Right ventricle myocardium inferior (tissue), 1 donor: ENCODE data around the gene SOX5. TPM values are rescaled to one million over a fixed set of nuclear protein-coding genes. Genes with fewer than 3 reads are reported as not detected.
"Not testable (repeated sequence)": the region's sequence is repeated elsewhere in the genome, so short reads cannot be mapped to it uniquely, and the experiment has no call there.

Experiments used
- ATAC-seq: fragments of 200-7000 bp; cut with Tn5 transposase; one replicate; pipeline ENCODE4 v1.9.1; 2020; ENCODE audit warnings: mild to moderate bottlenecking, moderate library complexity
- DNase-seq: peaks from one replicate; pipeline ENCODE4 v3.0.0; 2021; ENCODE audit errors: missing footprints
- intact Hi-C: fragments of 100-400 bp; cut with DNase I; formaldehyde crosslinking; loops from one replicate; pipeline ENCODE4 v1.11.0; 2022
- total RNA-seq: library from RNA; stranded (reverse); fragmentation: NEBNext Ultra II Directional; extraction: Animal tissue kit (Norgen Biotek cat#: 25700); gene quantifications from one replicate; pipeline ENCODE4 v1.2.1, GENCODE V29; 2021
- donor health status: DM: no; HTN: yes; CAD: no; lungs with severe emphysema.

Gene SOX5
- total RNA-seq, 1 donor from 2014 or later, result 3.2 TPM

DNA sequence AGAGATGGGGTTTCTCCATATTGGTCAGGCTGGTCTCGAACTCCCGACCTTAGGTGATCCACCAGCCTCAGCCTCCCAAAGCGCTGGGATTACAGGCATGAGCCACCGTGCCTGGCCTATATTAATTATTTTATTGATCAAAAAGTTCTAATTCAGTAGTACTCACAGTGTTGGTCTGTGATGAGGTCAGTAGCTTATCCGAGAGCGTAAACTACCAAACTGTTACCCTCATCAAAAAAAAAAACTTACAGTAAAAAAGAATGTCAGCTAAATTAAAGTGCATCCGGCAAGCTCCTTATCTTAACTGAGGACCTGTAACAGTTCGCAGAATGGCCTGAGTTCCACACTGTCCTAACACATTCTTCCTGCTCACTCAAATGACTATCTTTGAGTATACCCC is 228.2 kb downstream of the SOX5 start:
- ATAC-seq (no peak), DNase-seq (no peak)
- intact Hi-C loops, result no loop called here

DNA sequence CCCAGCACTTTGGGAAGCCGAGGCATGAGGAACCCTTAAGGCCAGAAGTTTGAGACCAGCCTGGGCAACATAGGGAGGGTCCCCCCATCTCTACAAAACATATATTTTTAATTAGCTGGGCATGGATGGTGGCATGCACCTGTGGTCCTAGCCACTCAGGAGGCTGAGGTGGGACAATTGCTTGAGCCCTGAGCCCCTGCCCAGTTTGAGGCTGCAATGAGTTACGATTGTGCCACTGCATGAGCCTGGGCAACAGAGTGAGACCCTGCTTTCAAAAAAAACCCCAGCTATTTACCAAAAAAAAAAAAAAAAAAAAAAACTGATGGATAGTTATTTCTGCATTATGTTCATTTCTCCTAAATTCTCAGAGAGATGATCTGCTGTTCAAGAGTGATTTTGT is 230.0 kb downstream of the SOX5 start:
- ATAC-seq, result no peak
- intact Hi-C loops, result no loop called here

DNA sequence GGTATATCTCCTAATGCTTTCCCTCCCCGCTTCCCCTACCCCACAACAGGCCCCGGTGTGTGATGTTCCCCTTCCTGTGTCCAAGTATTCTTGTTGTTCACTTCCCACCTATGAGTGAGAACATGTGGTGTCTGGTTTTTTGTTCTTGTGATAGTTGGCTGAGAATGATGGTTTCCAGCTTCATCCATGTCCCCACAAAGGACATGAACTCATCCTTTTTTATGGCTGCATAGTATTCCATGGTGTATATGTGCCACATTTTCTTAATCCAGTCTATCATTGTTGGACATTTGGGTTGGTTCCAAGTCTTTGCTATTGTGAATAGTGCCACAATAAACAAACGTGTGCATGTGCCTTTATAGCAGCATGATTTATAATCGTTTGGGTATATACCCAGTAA is 239.1 kb downstream of the SOX5 start:
- intact Hi-C loops, result not testable (repeated sequence)

More for the DNA sequence above, 230.0 kb downstream of the SOX5 start:
- no peak for DNase-seq

DNA sequence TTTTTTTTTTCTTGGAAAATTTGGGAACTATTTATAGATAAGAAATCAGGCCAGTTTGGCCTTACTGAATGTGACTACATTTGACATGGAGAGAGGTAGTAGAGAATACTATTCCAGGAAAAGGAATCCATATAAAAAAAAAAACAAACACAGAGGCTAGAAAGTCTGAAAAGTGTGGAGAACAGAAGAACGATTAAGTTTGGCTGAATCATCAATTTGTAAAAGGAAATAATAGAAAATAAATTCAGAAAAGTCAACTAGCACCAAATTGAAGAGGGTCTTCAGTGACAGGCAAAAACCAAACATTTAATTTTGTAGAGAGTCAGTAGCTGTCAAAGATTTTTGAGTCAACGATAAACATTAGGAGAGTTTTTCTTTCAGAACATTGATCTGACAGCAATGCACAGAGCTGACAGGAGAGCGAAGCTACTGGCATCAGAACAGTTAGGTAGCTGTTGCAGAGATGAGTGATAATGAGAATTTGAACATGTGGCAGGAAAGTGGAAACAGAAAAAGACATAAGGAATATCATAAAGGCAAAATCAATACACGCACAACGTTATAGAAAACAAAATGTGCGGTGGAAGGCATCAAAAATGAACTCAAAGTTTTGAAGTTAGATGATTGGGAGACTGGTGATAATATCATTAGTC is 241.2 kb downstream of the SOX5 start:
- intact Hi-C loops, result no loop called here
- no peak for ATAC-seq
- no peak for DNase-seq

More for the DNA sequence above, 239.1 kb downstream of the SOX5 start:
- not testable (repeated sequence) for DNase-seq, ATAC-seq

DNA sequence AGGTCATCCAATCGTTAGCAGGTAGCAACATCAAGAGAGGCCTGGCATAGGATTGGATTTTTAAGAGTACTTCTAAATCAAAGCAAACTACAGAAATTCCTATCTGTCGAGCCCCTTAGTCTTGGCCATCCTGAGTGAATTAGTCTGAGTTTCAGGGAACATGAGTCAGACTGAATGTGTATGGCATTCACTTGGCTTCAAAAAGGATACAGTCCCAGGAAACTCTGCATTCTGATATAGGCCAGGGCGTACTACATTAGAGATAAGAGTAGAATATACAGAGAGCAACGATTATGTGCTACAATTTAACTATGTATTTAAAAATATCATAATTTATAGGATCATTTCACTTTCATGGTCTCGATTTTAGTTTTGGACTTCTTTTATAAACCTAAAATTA is 242.2 kb downstream of the SOX5 start:
- no peak for DNase-seq
- intact Hi-C loops, result no loop called here
- ATAC-seq, result no peak

DNA sequence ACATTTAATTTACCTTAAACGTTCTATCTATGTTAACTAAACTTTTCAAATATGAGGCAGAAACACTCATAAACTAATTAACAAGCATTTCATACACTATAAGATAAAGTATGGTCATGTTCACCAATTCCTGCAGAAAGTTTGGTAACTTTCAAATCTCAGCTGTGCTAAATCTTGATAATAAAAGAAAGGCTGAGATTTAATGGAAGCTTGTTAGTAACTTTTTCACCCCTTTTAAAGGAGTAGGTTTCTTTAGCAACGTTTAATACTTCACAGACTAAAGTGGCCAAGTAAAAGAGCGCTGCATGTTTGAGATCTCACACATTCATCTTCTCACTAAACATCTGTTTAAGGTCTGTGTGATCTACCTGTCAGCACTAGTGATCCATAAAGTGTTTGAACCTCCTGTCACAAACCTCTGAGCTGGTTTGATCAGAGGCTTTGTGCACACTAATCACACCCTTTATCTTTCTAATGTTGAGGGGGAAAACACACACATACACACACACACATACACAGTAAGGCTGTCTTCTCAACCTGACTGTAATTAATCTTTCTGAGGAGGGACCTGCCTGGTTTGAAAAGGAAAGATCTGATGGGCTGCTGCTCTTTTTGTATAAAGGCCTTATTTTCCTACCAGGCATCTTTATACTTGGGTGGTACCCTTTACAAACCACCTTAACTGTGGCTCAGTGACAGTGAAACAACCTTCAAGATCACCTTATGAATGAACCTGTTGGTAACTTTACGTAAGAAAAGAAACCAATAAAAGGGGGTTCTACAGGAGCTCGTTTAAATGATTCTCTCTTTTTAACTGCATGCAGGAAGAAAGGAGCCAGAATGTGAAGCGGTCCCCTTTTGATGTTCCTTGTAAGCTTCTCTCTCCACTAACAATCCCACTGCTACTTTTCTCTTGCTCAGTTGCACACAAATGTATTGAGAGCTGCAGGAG is 244.2 kb downstream of the SOX5 start:
- ATAC-seq (no peak), DNase-seq (no peak)
- intact Hi-C loops, result no loop called here

DNA sequence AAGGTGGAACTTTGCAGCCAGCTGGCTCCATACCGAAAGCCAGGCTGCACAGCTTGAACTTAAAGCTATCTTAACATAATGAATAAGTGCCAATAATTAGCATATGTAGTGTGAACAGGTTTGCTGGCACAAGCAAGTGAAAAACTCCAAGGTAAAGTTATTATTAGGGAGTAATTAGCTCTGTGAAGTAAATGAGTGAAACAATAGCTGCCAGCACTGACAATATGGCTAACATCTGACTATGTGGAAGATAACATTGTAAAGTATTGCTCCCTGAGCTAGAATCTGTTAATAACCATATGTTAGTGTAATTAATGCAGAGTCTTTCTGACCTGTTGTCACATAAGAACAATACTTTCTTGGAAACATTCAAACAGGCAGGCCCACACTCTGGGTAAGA is 246.4 kb downstream of the SOX5 start:
- no peak for DNase-seq
- intact Hi-C loops, result no loop called here

DNA sequence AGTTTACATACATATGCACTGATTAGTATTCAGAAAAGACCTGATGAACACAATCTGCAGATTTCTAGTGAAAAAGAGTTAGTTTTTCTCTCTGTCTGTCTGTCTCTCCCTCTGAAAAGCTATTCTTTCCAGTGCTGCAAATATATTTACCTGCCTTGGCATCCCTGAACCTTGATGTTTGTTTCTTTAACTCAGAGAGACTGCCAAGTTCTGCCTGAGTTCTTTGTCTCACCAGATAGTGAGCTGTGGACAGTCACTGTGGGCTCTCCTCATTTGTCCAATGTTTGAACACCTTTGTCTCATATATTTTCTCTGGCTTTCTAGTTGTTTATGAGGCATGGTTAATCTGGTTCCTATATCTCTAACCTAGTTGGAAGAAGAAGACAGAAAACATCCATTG is 250.4 kb downstream of the SOX5 start:
- no peak for ATAC-seq
- DNase-seq, result no peak
- intact Hi-C loops, result no loop called here

More for the DNA sequence above, 246.4 kb downstream of the SOX5 start:
- ATAC-seq, result no peak

DNA sequence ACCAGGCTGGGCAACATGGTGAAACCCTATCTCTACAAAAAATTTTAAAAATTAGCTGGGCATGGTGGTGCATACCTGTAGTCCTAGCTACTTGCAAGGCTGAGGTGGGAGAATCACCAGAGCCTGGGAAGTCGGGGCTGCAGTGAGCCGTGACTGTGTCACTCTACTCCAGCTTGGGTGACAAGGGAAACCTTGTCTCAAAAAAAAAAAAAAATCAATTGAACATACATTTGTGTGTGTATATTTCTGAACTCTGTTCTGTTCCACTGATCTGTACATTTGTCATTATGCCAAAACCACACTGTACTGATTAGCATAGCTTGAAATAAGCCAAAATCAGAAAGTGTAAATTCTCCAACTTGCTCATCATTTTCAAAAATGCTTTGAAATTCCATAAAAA is 254.6 kb downstream of the SOX5 start:
- intact Hi-C loops, result no loop called here
- no peak for ATAC-seq
- DNase-seq, result no peak

DNA sequence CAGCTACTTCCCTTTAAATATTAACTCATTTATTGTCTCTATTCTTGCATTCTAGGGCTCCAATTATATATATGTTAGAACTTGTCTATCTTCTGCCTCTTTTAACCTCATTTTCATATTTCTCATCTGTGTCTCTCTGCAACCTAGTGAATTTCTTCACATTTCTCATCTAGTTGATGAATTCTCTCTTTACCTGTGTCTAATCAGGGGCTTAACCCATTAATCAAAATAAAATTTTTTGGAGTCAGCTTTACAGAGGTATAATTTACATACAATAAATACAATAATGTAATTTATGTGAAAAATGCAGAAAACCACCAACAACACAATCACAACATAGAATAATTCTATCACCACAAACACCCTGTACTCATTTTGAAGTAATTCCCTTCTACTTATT is 255.2 kb downstream of the SOX5 start:
- no peak for ATAC-seq
- intact Hi-C loops, result no loop called here
- no peak for DNase-seq

DNA sequence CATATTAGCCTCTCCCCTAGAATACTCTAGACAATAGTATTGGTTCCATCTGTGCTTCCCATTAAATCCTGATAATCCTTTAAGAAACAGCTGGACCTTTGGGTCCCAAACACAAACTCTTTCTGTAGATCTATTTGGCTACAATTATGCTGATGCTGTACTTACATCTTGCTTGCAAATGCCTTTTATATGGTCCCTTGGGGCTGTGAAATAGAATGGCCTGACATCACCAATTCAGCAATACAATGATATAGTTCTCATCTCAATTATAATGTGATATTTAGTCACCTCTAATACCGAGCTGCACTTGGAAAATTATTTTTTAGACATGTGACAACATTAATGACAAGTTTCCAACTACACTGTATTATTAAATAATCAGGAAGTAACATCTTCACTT is 261.5 kb downstream of the SOX5 start:
- intact Hi-C loops, result no loop called here
- DNase-seq (no peak), ATAC-seq (no peak)

DNA sequence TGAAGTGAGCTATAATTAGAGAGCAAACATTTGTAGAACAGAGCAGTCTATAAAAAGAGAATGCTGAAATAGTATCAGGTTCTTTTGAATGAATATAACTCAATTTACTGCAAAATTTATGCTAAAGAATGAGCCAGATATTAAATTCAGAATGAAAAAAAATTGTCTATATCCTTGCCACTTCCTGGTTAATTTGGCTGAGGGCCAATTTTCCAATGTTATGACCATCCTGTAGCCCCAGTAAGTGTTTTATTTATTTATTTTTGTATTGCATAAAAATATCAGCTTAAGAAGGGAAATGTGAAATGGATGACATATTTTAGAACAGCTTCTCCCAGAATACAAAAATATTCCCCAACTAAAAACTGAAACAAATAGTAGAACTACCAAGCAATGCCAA is 263.4 kb downstream of the SOX5 start:
- DNase-seq, result no peak
- no peak for ATAC-seq
- intact Hi-C loops, result no loop called here

DNA sequence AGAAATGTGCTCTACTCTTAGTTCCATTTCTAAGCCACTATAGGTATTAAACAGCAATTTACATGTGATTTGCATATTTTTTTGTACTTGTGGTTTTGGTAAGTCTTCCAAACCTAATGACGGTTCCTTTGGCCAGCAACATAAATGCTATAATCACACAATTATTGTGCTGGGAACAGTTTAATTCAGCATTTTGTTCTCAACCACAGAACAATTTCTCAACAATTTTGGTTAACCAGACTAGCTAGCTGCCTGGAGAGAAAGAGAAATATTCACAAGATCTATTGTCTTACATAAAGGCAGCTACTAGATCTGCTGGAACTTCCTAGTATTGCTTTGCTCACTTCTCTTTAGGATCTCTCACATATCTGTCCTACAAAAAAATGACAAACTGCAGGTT is 265.3 kb downstream of the SOX5 start:
- ATAC-seq (no peak), DNase-seq (no peak)
- intact Hi-C loops, result no loop called here

DNA sequence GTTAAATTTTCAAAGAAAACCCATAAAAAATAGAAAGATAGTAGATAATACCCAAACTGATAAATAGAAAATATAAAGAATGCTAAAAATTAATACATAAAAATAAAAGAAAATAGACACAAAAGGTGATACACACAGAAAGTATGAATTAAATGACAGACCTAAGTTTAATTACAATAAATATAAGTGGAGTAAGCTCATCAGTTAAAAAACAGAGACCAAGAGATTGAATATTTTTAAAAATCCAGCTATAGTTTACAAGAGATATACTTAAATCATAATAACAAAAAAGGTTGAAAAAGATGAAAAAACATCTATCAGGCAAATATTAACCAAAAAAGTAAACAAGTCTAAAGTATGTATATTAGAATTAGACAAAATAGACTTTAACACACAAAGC is 268.2 kb downstream of the SOX5 start:
- intact Hi-C loops, result no loop called here
- ATAC-seq, result no peak
- DNase-seq, result no peak

DNA sequence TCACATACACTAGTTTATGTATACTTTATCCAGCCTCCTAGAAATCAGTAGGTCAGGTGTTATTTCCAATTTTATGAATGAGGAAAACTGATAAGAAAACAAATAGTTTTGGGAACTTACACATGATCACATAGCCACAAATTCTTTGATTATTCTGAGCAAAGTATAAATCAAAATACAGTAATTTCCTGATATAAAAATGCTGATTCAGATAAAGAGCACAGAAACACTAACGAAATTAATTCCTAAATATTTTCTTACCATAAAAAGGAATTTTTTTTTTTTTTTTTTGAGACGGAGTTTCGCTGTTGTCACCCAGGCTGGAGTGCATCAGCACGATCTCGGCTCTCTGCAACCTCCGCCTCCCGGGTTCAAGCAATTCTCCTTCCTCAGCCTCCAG is 275.4 kb downstream of the SOX5 start:
- ATAC-seq (no peak), DNase-seq (no peak)
- intact Hi-C loops, result no loop called here

DNA sequence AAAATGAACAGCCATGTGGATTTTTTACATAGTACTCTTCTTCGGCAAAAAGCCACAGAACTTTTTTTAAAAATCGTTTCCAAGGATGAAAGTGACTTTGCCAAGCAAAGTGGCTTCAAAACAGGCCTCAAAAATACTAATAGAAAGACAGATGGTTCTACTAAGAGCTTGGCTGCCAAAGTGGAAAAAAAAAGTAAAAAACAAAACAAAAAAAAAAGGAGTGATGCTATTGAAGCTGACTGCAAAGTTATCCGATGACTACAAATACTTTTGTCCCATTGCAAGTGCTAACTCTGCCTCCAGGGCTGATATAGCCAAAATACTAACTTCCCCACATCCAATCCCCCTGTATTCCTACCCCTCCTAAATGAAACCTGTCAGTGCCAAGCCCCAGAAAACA is 277.6 kb downstream of the SOX5 start:
- intact Hi-C loops, result no loop called here
- ATAC-seq, result no peak
- DNase-seq, result no peak

DNA sequence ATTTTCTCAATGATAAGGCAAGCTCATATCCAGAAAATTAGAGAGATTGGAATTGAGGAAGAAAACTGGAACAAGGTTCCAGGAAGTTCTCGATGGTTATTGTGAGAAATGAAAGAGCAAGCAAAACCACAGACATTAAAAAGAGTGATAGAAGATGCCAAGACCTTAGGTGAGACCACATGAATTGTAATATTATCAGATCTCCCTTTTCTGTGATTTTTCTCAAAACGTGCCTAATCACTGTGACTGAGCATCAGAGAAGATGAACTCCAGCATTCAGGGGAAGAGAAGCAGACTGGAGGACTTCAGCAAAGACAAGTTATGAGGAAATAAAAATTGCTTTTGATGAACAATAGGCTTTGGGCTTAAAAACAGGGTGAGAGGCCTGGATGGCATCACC is 278.8 kb downstream of the SOX5 start:
- ATAC-seq (no peak), DNase-seq (no peak)
- intact Hi-C loops, result no loop called here

DNA sequence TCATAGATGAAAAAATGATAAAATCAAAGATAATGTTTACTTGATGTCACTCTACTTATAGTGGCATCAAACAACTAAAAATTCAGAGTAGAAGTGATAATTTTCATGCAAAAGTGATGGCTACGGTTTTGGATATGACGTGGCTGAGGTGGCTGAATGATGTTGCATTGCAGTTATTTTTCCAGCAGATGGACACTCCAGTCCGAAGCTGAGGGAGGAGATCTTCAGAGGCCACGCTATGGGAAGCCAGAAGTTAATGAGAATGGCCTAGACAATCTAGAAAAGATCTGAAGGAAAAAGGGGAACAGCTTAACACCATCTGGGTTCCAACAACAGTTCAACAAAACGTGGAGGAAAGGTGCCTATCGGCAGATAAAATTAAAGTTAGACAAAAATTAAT is 279.8 kb downstream of the SOX5 start:
- ATAC-seq (no peak), DNase-seq (no peak)
- intact Hi-C loops, result no loop called here

DNA sequence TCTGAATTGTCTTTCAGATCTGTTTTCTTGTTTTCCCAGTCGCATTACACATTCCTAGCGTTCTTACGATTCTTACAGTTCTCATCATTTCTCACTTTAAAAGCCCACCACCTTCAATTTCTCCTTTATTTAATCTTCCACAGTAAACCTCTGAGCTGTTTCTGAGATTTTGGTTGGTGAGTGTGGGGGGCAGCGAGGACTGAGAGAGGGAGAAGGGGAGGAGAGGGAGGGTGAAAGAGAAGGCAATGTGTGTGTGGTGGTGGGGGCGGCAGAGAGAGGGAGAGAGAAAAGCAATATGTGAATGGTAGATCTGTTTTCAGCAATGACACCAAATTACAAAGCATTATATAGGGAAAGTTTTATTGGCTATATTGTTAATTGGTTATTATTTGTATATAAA is 282.6 kb downstream of the SOX5 start:
- intact Hi-C loops, result no loop called here
- no peak for DNase-seq
- no peak for ATAC-seq

DNA sequence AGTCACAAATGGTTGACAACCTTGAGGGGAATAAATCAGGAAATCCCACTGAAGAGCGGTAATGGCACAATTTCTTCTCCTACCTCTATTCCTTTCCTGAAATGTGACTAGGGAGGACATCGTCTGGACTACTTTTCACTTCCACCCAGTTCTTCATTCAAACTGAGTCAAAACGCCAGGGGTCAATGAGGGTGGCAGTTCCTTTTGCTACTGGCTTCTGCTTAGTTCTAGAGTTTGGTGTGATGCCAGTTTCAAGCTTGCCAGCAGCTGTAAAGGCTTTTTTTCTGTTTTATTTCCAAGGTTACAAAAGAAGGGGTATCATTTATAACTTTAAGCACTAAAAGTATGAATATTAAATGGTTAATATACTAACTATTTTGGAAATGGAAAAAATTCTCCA is 286.5 kb downstream of the SOX5 start:
- intact Hi-C loops, result no loop called here
- DNase-seq, result no peak
- no peak for ATAC-seq
